Measurements from ENCODE around the gene SETD4.

DNA sequence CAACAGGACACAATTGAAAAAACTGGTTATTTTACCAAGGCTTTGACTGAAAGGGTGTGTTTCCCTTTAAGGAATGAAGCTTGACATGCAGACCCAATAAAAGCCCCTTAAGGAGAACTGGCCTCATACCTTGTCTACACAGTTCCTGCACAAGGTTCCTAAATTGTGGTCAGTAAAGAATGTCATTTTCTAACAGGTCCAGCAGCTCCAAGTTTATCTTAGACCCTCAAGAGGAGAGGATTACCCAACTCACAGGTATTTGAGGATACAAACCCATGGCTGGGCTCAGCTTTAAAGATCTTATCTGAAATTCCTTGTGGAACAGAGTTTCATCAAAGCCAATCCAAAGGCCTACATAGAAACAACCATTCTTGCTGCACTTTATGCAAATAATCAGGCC lies 43.1 kb upstream of the SETD4 start:
- TF ChIP-seq, protein P1, sequence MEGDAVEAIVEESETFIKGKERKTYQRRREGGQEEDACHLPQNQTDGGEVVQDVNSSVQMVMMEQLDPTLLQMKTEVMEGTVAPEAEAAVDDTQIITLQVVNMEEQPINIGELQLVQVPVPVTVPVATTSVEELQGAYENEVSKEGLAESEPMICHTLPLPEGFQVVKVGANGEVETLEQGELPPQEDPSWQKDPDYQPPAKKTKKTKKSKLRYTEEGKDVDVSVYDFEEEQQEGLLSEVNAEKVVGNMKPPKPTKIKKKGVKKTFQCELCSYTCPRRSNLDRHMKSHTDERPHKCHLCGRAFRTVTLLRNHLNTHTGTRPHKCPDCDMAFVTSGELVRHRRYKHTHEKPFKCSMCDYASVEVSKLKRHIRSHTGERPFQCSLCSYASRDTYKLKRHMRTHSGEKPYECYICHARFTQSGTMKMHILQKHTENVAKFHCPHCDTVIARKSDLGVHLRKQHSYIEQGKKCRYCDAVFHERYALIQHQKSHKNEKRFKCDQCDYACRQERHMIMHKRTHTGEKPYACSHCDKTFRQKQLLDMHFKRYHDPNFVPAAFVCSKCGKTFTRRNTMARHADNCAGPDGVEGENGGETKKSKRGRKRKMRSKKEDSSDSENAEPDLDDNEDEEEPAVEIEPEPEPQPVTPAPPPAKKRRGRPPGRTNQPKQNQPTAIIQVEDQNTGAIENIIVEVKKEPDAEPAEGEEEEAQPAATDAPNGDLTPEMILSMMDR (conservative IDR thresholded peaks at IDR 0.05 in 1 of 2, IDR thresholded peaks at IDR 0.05 in 1 of 2; ENCODE audit: extremely low read depth in 1 of 2, insufficient read depth in 1 of 2, low read depth in 1 of 2, low read length in 2 of 2) = no peak
- TF ChIP-seq EZH2 (IDR thresholded peaks at IDR 0.05; ENCODE audit: borderline replicate concordance, low read length) = no peak
